Endometrial microvascular endothelial cells (primary cell): ENCODE results near the gene NPR3. TPM values are rescaled to one million over a fixed set of nuclear protein-coding genes. Genes with fewer than 3 reads are reported as not detected.

Experiments used
- in situ Hi-C: cut with HindIII; loops from 2 replicates; pipeline ENCODE4 v1.10.0; 2017; ENCODE audit warnings: low sequenced_read_pairs, low pct_unique_long_range_greater_than_20kb; ENCODE audit errors: inconsistent ontology term
- total RNA-seq: library from RNA; depleted of rRNA; stranded (reverse); fragments of >200 nt; gene quantifications from one replicate; pipeline ENCODE4 v1.2.3, GENCODE V29; 2015; ENCODE audit errors: inconsistent ontology term

Gene NPR3
- total RNA-seq, 1 donor from 2014 or later, result 3.3 TPM

DNA sequence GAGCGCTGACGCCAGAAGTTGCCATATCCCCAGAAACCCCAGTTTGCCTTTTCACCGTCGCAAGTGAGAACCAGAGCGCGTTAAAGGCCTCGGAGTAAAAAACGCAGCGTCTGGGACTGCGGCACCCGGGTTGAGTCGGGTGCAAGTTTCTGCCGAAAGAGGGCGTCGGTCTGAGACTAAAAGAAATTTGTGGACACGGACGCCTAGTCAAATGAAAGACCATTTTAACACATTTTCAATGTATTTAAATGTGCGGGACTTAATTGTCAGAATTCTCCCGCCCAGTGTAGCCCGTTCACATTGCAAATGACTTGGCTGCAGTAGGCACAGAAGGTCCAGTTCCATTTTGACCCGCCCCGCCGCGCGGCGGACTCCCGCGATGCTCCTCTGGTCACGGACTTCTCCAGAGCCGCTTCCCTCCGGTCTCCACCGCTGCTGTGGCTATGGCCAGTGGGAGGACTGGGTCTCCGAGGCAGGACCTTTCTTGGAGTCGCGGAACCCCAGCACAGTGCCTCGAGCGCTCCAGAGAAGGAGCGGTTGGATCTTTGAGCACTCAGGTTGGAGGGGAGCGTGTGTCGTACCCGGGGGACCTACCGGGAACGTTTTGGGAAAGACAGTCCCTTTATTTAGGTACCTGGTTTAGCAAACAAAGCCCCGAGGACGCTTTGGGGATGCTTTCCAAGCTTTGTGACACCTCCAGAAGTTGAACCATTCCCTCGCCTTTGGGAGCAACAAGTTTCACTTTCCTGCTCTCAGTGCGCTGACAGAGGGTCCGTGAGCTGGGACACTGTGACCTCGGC lies 1.2 kb upstream of the NPR3 start:
- in situ Hi-C loops, result loop anchor here (25.0 kb wide), 1 partner anchor 527 kb away; no protein-coding TSS in a partner anchor

DNA sequence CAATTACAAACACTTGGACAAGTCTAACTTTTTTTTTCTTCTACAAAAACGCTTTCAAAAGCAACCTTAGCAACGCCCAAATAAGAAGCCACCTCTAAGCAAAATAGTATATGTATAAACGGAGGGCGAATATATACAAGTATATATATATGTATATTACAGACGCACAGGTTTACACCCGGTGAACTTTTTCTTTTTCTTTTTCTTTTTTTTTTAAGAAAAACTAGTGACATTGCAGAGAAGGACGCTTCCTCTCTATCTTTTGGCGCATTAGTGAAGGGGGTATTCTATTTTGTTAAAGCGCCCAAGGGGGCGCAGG lies 200 bp downstream of the NPR3 start:
- in situ Hi-C loops, result loop anchor here (25.0 kb wide), 1 partner anchor 526 kb away; no protein-coding TSS in a partner anchor

DNA sequence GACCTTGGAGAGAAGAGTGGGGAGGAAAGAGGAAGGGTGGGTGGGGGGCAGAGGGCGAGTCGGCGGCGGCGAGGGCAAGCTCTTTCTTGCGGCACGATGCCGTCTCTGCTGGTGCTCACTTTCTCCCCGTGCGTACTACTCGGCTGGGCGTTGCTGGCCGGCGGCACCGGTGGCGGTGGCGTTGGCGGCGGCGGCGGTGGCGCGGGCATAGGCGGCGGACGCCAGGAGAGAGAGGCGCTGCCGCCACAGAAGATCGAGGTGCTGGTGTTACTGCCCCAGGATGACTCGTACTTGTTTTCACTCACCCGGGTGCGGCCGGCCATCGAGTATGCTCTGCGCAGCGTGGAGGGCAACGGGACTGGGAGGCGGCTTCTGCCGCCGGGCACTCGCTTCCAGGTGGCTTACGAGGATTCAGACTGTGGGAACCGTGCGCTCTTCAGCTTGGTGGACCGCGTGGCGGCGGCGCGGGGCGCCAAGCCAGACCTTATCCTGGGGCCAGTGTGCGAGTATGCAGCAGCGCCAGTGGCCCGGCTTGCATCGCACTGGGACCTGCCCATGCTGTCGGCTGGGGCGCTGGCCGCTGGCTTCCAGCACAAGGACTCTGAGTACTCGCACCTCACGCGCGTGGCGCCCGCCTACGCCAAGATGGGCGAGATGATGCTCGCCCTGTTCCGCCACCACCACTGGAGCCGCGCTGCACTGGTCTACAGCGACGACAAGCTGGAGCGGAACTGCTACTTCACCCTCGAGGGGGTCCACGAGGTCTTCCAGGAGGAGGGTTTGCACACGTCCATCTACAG lies 760 bp downstream of the NPR3 start:
- in situ Hi-C loops, result loop anchor here (25.0 kb wide), 1 partner anchor 525 kb away; no protein-coding TSS in a partner anchor

- in situ Hi-C loops, result loop anchor here (25.0 kb wide), 1 partner anchor 525 kb away; no protein-coding TSS in a partner anchor
Observed at GRCh38 chr5:32712481-32713360, 1.6 kb downstream of the NPR3 start.

DNA sequence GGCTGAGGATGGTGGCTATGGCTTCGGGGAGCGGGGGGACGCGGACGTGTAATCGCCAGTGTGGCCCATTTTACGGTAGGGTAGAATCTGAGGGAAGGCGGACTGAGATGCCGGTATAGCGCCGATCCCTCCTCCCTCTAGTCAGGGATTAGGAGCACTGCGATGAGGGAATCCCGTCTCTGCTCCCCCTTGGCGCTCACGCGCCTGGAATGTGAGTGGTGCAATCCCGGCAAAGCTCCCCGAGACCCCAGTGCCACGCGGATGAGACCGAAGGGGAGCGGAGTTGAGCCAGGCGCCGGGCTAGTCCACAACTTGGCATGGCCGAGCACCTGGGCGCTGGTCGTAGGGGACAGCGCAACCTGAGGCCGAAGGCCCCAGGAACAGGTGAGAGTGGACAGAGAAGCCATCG lies 2.2 kb downstream of the NPR3 start:
- in situ Hi-C loops, result loop anchor here (25.0 kb wide), 1 partner anchor 524 kb away; no protein-coding TSS in a partner anchor

GRCh38 chr5:32713770-32714381 lies 2.8 kb downstream of the NPR3 start:
- in situ Hi-C loops, result loop anchor here (25.0 kb wide), 1 partner anchor 523 kb away; no protein-coding TSS in a partner anchor

DNA sequence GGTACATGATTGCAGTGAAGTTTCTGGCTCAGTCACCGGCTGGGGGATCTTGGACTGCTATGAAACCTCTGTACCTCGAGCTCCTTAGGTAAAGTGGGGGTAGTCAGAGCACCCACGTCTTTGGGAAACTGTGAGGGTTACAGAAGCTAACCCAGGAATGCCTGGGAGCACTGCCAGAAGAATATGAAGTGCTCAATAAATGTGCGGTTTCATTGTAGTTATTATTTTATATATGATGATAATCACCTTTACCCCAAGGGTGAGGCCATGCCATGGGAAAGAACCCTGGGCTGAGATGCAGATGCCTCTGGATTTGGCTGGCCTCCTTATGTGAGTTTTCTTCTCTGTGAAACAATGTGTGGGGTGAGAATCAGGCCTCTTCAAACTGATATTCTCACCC lies 3.7 kb downstream of the NPR3 start:
- in situ Hi-C loops, result loop anchor here (25.0 kb wide), 1 partner anchor 522 kb away; no protein-coding TSS in a partner anchor

DNA sequence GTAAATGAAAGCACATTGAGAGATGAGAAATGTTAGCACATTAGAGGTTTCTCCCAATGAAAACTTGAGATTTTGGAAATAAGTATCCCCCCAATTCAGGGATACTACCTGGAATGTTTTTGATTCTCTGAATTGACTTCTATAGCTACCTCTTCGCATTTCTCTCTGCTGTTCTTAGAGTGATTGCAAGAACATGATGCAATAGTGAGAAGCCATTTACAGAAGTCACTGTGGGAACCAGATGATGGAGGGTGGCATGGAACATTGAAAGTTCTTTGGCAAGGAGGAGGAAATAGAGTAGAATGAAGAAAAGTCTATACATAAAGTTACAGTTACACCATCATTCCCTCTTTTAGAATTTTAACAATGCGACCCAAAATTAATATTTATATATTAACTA lies 9.2 kb downstream of the NPR3 start:
- in situ Hi-C loops, result loop anchor here (25.0 kb wide), 1 partner anchor 517 kb away; no protein-coding TSS in a partner anchor

- in situ Hi-C loops, result loop anchor here (25.0 kb wide), 1 partner anchor 516 kb away; no protein-coding TSS in a partner anchor
Observed at GRCh38 chr5:32721626-32722025, 10.5 kb downstream of the NPR3 start.

GRCh38 chr5:32722957-32723356 lies 11.8 kb downstream of the NPR3 start:
- in situ Hi-C loops, result loop anchor here (25.0 kb wide), 1 partner anchor 514 kb away; no protein-coding TSS in a partner anchor

DNA sequence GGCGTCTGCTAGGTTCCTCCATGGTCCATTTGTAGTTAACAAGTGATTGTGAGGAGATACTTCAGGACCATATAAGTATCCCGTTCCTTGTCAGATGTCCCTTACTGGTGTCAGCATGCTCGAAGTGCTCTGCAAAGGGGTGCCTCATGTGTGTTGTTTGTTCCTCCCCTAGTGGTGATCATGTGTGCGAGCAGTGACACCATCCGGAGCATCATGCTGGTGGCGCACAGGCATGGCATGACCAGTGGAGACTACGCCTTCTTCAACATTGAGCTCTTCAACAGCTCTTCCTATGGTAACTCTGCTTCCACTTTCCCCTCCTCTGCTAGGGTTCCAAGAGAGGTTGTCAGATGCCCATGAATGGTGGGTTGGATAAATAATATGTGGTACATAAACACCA lies 13.4 kb downstream of the NPR3 start:
- in situ Hi-C loops, result loop anchor here (25.0 kb wide), 1 partner anchor 513 kb away; no protein-coding TSS in a partner anchor

DNA sequence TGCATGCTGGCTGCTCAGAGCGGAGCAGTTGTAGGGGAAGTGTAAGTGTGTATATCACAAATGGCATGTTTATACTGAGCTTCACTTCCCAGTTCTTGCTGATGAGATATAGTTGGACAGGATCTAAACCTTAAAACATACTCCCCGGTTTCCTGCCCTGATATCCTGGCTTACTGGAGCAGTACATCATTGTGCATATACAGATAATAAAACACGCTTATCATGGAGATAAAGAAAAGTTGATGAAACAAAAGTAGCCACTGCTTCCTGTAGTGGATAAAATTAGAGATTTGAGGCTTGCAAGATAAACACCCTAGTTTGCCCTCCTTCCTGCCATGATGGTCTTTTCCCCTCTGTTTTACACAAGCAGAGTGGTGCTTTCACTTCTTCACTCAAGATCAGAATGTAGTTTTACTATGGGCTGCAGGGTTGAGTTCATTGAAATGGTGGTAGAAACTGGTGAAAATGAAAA lies 15.0 kb downstream of the NPR3 start:
- in situ Hi-C loops, result no loop called here

DNA sequence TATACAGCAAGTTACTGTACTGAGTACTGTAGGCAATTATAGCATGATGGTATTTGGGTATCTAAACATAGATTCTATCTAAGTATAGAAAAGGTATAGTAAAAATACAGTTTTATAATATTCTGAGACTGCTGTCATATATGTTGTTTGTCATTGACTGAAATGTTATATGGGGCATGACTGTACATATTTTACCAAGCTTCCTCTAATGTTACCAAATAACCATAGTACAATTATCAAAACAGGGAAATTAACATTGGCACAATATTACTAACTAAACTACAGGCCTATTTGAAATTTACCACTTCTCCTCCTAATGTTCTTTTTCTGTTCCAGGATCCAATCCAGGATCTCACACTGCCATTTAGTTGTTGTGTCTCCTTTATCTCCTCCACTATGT lies 18.5 kb downstream of the NPR3 start:
- in situ Hi-C loops, result no loop called here

- in situ Hi-C loops, result no loop called here
Observed at GRCh38 chr5:32733590-32734340, 22.6 kb downstream of the NPR3 start.

- in situ Hi-C loops, result no loop called here
Observed at GRCh38 chr5:32734827-32735378, 23.8 kb downstream of the NPR3 start.

- in situ Hi-C loops, result no loop called here
Observed at GRCh38 chr5:32735512-32735911, 24.4 kb downstream of the NPR3 start.

- in situ Hi-C loops, result no loop called here
Observed at GRCh38 chr5:32736842-32737241, 25.7 kb downstream of the NPR3 start.
